ENCODE data around the gene TIMM17A. TPM values are rescaled to one million over a fixed set of nuclear protein-coding genes. Genes with fewer than 3 reads are reported as not detected.
"Not testable (repeated sequence)": the region's sequence is repeated elsewhere in the genome, so short reads cannot be mapped to it uniquely, and the experiment has no call there.

Gene TIMM17A
- total RNA-seq, 1 experiment from 2014 or later, result 39.8 TPM

DNA sequence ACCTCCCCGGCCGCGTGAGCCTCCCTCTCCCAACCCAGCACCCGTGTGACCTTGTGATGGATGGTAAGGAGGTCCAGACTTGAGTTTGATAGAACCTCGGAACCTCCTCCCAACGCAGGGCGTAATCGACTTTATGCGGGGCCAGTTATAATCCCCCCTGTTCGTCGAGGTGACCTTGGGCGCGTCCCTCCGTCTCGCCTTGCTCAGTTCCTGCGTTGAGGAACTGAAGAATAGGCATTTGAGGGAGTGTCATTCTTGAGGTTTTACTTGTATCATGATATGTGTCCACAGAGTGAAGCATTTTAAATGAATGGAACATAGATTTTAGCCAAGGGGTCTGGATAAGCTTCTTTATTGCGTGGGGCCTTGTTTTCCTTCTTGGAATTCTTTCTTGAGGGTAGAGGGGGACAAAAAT is 433 bp downstream of the TIMM17A start:
- H4K20me1 ChIP-seq (ENCODE audit: insufficient read depth, low read depth, low read length), result peaks cover 7% of the 10 kb centered on the region; the same call in 1 of the 2 replicates
- H3K9ac ChIP-seq (ENCODE audit: low read length), result peak overlapping the region; percentile 85
- peak overlapping the region; percentile 14; the same call in 1 of the 2 replicates for H3K27ac ChIP-seq (ENCODE audit: low read length)
- H3K9me3 ChIP-seq (ENCODE audit: low read length), result no peaks in the 10 kb centered on the region
- H2AFZ ChIP-seq (ENCODE audit: low read length), result peak overlapping the region; percentile 31; the same call in 1 of the 2 replicates
- peaks cover 17% of the 10 kb centered on the region for H3K36me3 ChIP-seq (ENCODE audit: insufficient read depth, low read length)
- peak overlapping the region; percentile 76 for H3K4me3 ChIP-seq (ENCODE audit: low read length)
- H3K79me2 ChIP-seq (ENCODE audit: low read length), result peaks cover 40% of the 10 kb centered on the region
- H3K4me2 ChIP-seq (ENCODE audit: low read depth, low read length, poor library complexity, severe bottlenecking), result peak overlapping the region; percentile 97
- no peaks in the 10 kb centered on the region for H3K27me3 ChIP-seq (ENCODE audit: low read length)
- H3K4me1 ChIP-seq (ENCODE audit: low read length), result peaks cover 19% of the 10 kb centered on the region
- no peaks in the 10 kb centered on the region for H3K9me2 ChIP-seq (replicated peaks; ENCODE audit: insufficient read depth, low read length)
- DNase-seq, result no peak

DNA sequence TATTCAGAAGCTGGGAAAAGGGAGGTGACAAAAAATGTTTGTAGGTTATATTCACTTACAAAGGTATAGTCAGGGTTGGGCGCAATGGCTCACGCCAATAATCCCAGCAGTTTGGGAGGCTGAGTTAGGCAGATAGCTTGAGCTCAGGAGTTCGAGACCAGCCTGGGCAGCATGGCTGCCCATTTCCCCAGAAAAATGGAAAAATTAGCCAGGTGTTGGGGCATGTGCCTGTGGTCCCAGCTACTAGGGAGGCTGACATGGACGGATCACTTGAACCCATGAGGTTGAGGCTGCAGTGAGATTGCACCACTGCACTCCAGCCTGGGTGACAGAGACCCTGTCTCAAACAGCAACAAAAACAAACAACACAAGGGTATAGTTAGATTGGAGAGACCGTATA is 3.0 kb downstream of the TIMM17A start:
- no peak overlapping the region for H3K27ac ChIP-seq (ENCODE audit: low read length)
- no peak for DNase-seq
- H2AFZ ChIP-seq (ENCODE audit: low read length), result no peak overlapping the region
- H3K9me2 ChIP-seq (replicated peaks; ENCODE audit: insufficient read depth, low read length), result no peaks in the 10 kb centered on the region
- peaks cover 27% of the 10 kb centered on the region for H3K36me3 ChIP-seq (ENCODE audit: insufficient read depth, low read length)
- no peaks in the 10 kb centered on the region for H3K27me3 ChIP-seq (ENCODE audit: low read length)
- no peaks in the 10 kb centered on the region for H3K9me3 ChIP-seq (ENCODE audit: low read length)
- H3K9ac ChIP-seq (ENCODE audit: low read length), result no peak overlapping the region
- no peak overlapping the region for H3K4me3 ChIP-seq (ENCODE audit: low read length)
- no peak overlapping the region for H3K4me2 ChIP-seq (ENCODE audit: low read depth, low read length, poor library complexity, severe bottlenecking)
- H3K4me1 ChIP-seq (ENCODE audit: low read length), result peaks cover 19% of the 10 kb centered on the region
- peaks cover 15% of the 10 kb centered on the region for H4K20me1 ChIP-seq (ENCODE audit: insufficient read depth, low read depth, low read length)
- H3K79me2 ChIP-seq (ENCODE audit: low read length), result peaks cover 45% of the 10 kb centered on the region

DNA sequence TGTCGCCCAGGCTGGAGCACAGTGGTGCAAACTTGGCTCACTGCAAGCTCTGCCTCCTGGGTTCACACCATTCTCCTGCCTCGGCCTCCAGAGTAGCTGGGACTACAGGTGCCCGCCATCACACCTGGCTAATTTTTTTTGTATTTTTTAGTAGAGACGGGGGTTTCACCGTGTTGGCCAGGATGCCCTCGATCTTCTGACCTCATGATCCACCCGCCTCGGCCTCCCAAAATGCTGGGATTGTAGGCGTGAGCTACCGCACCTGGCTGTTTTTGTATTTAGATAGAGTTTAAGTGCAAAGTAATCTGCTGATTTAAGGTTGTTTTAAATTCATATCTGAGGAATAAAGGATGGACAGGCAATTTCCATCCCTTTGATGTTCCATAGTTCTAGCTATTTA is 7.1 kb downstream of the TIMM17A start:
- not testable (repeated sequence) for H2AFZ ChIP-seq (ENCODE audit: low read length); DNase-seq
- H3K36me3 ChIP-seq (ENCODE audit: insufficient read depth, low read length), result peaks cover 45% of the 10 kb centered on the region

DNA sequence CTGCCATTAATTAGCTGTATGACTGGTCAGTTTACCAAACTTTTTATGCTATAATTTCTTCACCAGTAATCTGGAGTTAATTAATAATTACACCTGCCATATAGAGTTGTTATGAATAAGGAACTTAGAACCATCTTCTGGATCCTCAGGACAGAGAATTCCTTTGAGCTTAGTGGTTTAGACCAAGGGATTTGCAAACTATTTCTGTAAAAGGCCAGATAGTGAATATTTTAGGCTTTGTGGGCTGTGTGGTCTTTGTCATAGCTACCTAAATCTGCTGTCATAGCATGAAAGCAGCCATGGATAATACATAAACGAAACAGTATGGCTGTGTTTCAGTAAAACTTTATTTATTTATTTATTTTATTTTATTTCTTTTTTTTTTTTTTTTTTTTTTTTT is 9.0 kb downstream of the TIMM17A start:
- DNase-seq, result no peak
- no peak overlapping the region for H3K9ac ChIP-seq (ENCODE audit: low read length)
- peaks cover 10% of the 10 kb centered on the region for H3K79me2 ChIP-seq (ENCODE audit: low read length)
- H3K4me3 ChIP-seq (ENCODE audit: low read length), result no peak overlapping the region
- H3K27ac ChIP-seq (ENCODE audit: low read length), result no peak overlapping the region
- H2AFZ ChIP-seq (ENCODE audit: low read length), result no peak overlapping the region
- H3K4me2 ChIP-seq (ENCODE audit: low read depth, low read length, poor library complexity, severe bottlenecking), result no peak overlapping the region
- H3K36me3 ChIP-seq (ENCODE audit: insufficient read depth, low read length), result peaks cover 44% of the 10 kb centered on the region
- no peaks in the 10 kb centered on the region for H3K27me3 ChIP-seq (ENCODE audit: low read length)
- H4K20me1 ChIP-seq (ENCODE audit: insufficient read depth, low read depth, low read length), result peaks cover 12% of the 10 kb centered on the region
- H3K9me2 ChIP-seq (replicated peaks; ENCODE audit: insufficient read depth, low read length), result no peaks in the 10 kb centered on the region
- no peaks in the 10 kb centered on the region for H3K9me3 ChIP-seq (ENCODE audit: low read length)
- no peaks in the 10 kb centered on the region for H3K4me1 ChIP-seq (ENCODE audit: low read length)

More for the DNA sequence above, 7.1 kb downstream of the TIMM17A start:
- not testable (repeated sequence) for H3K4me2 ChIP-seq (ENCODE audit: low read depth, low read length, poor library complexity, severe bottlenecking); H4K20me1 ChIP-seq (ENCODE audit: insufficient read depth, low read depth, low read length); H3K9me2 ChIP-seq (replicated peaks; ENCODE audit: insufficient read depth, low read length); H3K9me3 ChIP-seq (ENCODE audit: low read length); H3K27ac ChIP-seq (ENCODE audit: low read length); H3K9ac ChIP-seq (ENCODE audit: low read length); H3K4me3 ChIP-seq (ENCODE audit: low read length); H3K27me3 ChIP-seq (ENCODE audit: low read length); H3K4me1 ChIP-seq (ENCODE audit: low read length)
- H3K79me2 ChIP-seq (ENCODE audit: low read length), result peaks cover 25% of the 10 kb centered on the region

DNA sequence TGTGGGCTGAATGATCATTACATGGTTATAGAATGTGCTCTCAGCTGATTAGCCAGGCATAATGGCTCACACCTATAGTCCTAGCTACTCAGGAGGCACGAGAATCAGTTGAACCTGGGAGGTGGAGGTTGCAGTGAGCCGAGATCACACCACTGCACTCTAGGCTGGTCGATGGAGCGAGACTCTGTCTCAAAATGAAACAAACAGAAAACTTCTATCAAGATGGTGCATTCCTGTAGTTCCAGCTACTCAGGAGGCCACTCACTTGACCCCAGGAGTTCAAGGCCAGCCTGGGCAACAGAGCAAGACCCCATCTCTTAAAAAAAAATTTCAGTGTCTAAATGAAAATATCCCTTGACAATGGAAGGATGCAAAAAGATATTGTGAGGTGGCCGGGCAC is 10.9 kb downstream of the TIMM17A start:
- Histone ChIP-seq H3K4me2 (ENCODE audit: low read depth, low read length, poor library complexity, severe bottlenecking) (no peak overlapping the region), H2AFZ (ENCODE audit: low read length) (no peak overlapping the region), H3K4me1 (ENCODE audit: low read length) (no peaks in the 10 kb centered on the region), H3K27me3 (ENCODE audit: low read length) (no peaks in the 10 kb centered on the region), H3K36me3 (ENCODE audit: insufficient read depth, low read length) (peaks cover 54% of the 10 kb centered on the region), H3K4me3 (ENCODE audit: low read length) (no peak overlapping the region), H3K9ac (ENCODE audit: low read length) (no peak overlapping the region), H3K9me2 (replicated peaks; ENCODE audit: insufficient read depth, low read length) (no peaks in the 10 kb centered on the region), H4K20me1 (ENCODE audit: insufficient read depth, low read depth, low read length) (peaks cover 24% of the 10 kb centered on the region), H3K9me3 (ENCODE audit: low read length) (no peaks in the 10 kb centered on the region), H3K79me2 (ENCODE audit: low read length) (peaks cover 5% of the 10 kb centered on the region), H3K27ac (ENCODE audit: low read length) (no peak overlapping the region)
- DNase-seq, result no peak

DNA sequence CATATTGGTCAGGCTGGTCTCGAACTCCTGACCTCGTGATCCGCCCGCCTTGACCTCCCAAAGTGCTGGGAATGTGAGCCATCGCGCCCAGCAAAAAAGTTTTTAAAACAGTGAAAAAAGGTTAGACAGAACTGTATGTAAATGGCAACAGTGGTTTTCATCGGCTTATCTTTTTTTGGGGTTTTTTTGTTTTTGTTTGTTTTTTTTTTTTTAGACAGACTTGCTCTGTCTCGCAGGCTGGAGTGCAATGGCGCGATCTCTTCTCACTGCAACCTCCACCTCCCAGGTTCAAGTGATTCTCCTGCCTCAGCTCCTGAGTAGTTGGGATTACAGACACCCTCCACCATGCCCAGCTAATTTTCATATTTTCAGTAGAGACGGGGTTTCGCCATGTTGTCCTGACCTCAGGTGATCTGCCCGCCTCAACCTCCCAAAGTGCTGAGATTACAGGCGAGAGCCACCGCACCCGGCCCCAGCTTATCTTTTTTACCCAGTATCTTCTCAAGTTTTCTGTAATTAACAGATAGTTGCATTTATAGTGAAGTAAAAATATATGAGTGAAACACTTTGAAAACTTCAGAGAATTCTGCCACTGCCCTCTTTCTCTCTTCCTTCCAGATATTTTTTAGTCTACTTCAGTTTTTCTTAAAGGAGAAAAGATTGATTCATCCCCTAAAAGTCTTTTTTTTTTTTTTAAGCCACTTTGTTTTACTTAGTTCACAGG is 13.1 kb downstream of the TIMM17A start:
- Histone ChIP-seq H3K79me2 (ENCODE audit: low read length) (no peaks in the 10 kb centered on the region; the same call in 1 of the 2 replicates), H3K9me2 (replicated peaks; ENCODE audit: insufficient read depth, low read length) (no peaks in the 10 kb centered on the region)

DNA sequence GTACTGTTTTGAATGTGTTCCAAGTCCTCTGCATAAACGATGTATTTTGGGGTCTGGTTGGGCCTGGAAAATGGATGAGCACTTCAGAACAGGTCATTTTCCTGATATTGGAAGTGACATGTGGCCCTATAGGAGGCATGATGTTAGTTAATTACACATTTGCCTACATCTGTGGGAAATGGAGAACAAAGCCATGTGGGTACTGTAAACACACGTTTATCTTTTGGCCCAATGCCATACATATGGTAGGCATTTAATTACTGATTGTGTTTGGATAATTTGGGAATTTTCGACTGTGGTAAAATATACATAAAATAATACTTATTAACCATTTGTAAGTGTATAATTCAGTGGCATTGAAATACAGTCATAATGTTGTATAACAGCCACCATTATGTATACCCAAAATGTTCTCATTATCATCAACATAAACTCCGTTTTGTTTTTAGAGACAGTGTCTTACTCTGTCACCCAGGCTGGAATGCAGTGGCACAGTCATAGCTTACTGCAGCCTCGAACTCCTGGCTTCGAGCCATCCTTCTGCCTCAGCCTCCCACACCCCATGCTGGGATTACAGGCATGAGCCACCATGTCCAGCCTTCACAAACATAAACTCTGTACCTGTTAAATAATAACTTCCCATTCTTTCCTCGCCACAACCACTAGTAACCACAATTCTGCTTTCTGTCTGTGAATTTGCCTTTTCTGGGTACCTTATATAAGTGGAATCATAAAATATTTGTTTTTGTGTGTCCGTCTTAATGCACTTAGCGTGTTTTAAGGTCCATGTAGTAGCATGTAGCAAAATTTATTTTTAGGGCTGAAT is 15.2 kb downstream of the TIMM17A start:
- 0 out of 2 replicates have a peak, but pooled peaks cover 19% of the 10 kb centered on the region for H4K20me1 ChIP-seq (ENCODE audit: insufficient read depth, low read depth, low read length)
- no peaks in the 10 kb centered on the region; the same call in 1 of the 2 replicates for H3K79me2 ChIP-seq (ENCODE audit: low read length)
- DNase-seq, result no peak
- H2AFZ ChIP-seq (ENCODE audit: low read length), result no peak overlapping the region
- H3K9me3 ChIP-seq (ENCODE audit: low read length), result no peaks in the 10 kb centered on the region
- H3K4me3 ChIP-seq (ENCODE audit: low read length), result no peak overlapping the region
- no peak overlapping the region for H3K9ac ChIP-seq (ENCODE audit: low read length)
- peaks cover 3% of the 10 kb centered on the region; the same call in 1 of the 2 replicates for H3K4me1 ChIP-seq (ENCODE audit: low read length)
- H3K4me2 ChIP-seq (ENCODE audit: low read depth, low read length, poor library complexity, severe bottlenecking), result no peak overlapping the region
- H3K27me3 ChIP-seq (ENCODE audit: low read length), result no peaks in the 10 kb centered on the region
- H3K9me2 ChIP-seq (replicated peaks; ENCODE audit: insufficient read depth, low read length), result no peaks in the 10 kb centered on the region
- no peak overlapping the region for H3K27ac ChIP-seq (ENCODE audit: low read length)
- H3K36me3 ChIP-seq (ENCODE audit: insufficient read depth, low read length), result peaks cover 32% of the 10 kb centered on the region

More for the DNA sequence above, 13.1 kb downstream of the TIMM17A start:
- no peak overlapping the region for H3K4me3 ChIP-seq (ENCODE audit: low read length)
- no peak for DNase-seq
- no peak overlapping the region for H3K4me2 ChIP-seq (ENCODE audit: low read depth, low read length, poor library complexity, severe bottlenecking)
- H2AFZ ChIP-seq (ENCODE audit: low read length), result no peak overlapping the region
- no peak overlapping the region for H3K27ac ChIP-seq (ENCODE audit: low read length)
- no peaks in the 10 kb centered on the region for H3K27me3 ChIP-seq (ENCODE audit: low read length)
- H3K9me3 ChIP-seq (ENCODE audit: low read length), result no peaks in the 10 kb centered on the region
- H3K4me1 ChIP-seq (ENCODE audit: low read length), result peaks cover 3% of the 10 kb centered on the region; the same call in 1 of the 2 replicates
- H3K9ac ChIP-seq (ENCODE audit: low read length), result no peak overlapping the region
- peaks cover 46% of the 10 kb centered on the region for H3K36me3 ChIP-seq (ENCODE audit: insufficient read depth, low read length)
- H4K20me1 ChIP-seq (ENCODE audit: insufficient read depth, low read depth, low read length), result 0 out of 2 replicates have a peak, but pooled peaks cover 19% of the 10 kb centered on the region

DNA sequence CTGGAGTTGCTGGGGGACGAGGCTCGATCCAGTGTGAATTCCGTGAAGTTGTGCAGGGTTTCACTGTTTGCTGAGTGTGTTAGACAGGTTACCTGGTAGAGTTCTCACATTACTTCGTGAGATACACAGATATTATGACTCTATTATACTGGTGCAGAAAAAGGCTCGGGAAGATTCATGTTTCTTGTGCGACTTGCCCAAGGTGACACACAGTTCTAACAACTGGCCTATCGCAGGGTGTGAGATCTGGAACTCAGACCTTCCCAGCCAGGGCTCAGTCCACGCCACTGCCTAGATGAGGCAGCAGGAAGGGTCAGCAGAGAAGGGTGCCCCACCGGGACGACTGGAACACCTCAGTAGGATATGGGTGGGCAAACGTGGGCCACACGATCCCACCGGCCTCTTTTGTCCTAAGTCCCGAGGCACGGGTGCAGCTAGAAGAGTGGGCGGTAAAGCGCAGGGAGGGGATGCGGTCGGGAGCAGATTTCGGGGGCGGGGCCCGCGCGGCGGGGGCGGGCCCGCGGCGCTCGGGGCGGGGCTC is 26.8 kb downstream of the TIMM17A start:
- no peaks in the 10 kb centered on the region for H3K36me3 ChIP-seq (ENCODE audit: insufficient read depth, low read length)
- H3K4me1 ChIP-seq (ENCODE audit: low read length), result peaks cover 21% of the 10 kb centered on the region
- H3K27me3 ChIP-seq (ENCODE audit: low read length), result no peaks in the 10 kb centered on the region
- no peaks in the 10 kb centered on the region for H4K20me1 ChIP-seq (ENCODE audit: insufficient read depth, low read depth, low read length)
- peak overlapping the region; percentile 95 for H2AFZ ChIP-seq (ENCODE audit: low read length)
- peak overlapping the region; percentile 80 for H3K4me2 ChIP-seq (ENCODE audit: low read depth, low read length, poor library complexity, severe bottlenecking)
- peak overlapping the region; percentile 74 for H3K4me3 ChIP-seq (ENCODE audit: low read length)
- H3K9ac ChIP-seq (ENCODE audit: low read length), result peak overlapping the region; percentile 95
- H3K9me3 ChIP-seq (ENCODE audit: low read length), result no peaks in the 10 kb centered on the region
- H3K27ac ChIP-seq (ENCODE audit: low read length), result peak overlapping the region; percentile 61; the same call in 1 of the 2 replicates
- H3K79me2 ChIP-seq (ENCODE audit: low read length), result peaks cover 46% of the 10 kb centered on the region
- peak; percentile 81 for DNase-seq
- H3K9me2 ChIP-seq (replicated peaks; ENCODE audit: insufficient read depth, low read length), result no peaks in the 10 kb centered on the region

Measured in Karpas-422 (cell line).